GM10847 (cell line): Measurements from ENCODE around the gene EIF3A.

Experiments used
- POLR2A ChIP-seq: IDR thresholded peaks from 2 replicates; pipeline ENCODE4 v1.6.1; 2011; ENCODE audit not compliant: insufficient read length; ENCODE audit errors: extremely low read depth

EIF3A gene

DNA sequence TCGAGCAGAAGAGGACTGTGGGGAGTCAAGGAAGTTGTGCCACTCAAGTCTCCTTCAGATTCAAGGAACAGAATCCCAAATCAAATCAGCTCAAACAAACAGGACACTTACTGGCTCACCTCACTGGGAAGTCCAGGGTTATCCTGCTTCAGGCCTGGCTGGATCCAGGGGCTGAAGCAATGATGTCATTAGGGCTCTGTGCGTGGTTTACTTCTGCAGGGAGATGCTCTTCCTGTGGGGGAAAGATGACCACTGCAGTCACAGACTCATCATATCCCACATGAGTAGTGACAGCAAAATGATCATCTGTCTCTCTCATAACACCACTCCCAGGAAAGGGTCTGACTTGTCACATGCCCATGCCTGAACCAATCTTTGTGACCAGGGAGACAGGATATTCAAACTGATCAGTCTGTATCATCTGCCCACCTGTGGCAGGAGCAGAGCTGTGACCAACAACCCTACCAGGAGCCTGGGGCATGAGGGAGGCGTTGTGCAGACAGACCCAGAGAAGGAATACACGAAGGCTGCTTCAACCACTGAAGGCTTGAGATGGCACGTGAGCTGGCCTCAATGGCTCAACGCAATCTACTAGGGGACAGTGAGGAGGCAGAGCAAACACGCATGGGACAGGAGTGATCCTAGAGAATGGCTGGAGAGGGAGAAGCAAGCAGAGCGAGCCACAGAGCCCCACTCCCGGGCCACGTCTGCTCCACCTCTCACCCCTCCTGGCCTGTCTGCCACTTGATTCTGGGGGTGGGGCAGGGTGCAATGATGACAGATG is 78.7 kb downstream of the EIF3A start:
- no peak for TF ChIP-seq POLR2A

- no peak for TF ChIP-seq POLR2A
These were observed 82.4 kb downstream of the EIF3A start for GRCh38 chr10:118998183-118998582.

GRCh38 chr10:118997379-118997778 is 83.2 kb downstream of the EIF3A start:
- no peak for TF ChIP-seq POLR2A

GRCh38 chr10:118995739-118996138 is 84.9 kb downstream of the EIF3A start:
- no peak for TF ChIP-seq POLR2A

DNA sequence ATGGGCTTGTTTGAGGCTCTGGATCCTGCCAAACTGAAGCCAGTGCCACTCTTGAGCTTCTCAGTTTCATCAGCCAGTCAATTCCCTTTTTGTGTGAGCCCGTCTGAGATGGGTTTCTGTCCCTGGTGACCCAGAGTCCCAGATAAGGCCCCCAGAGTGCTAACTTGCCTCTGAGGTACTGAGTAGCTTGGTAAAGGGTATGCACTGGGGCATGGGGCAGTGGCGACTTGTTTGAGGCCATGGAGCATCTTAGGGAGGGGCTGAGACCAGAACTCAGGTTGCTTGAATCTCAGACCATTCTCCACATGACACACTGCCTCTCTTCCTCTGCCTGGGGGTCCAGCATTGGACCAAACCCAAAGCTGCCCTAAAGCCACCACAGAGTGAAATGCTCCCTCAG is 86.3 kb downstream of the EIF3A start:
- TF ChIP-seq POLR2A: no peak

GRCh38 chr10:118993214-118993613 is 87.4 kb downstream of the EIF3A start:
- TF ChIP-seq POLR2A: no peak

DNA sequence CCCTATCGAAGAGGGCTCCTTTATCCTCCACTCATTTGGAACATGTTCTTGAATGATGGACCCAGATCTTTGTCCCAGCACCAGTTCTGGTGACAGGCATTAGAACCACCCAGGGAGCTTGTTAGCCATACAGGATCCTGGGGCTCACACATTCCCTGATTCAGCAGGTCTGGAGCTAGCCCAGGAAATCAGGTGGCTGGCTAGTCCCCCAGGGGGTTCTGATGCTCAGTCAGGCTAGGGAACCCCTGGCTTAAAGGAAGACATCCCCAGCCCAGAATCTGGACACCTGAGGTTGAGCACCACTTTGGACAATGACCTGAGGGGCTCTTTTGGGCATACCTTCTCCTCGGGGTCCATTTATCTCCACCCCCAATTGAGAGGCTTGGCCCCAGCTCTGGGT is 88.1 kb downstream of the EIF3A start:
- TF ChIP-seq POLR2A: no peak

- no peak for TF ChIP-seq POLR2A
These were observed 90.3 kb downstream of the EIF3A start for GRCh38 chr10:118990326-118990725.

DNA sequence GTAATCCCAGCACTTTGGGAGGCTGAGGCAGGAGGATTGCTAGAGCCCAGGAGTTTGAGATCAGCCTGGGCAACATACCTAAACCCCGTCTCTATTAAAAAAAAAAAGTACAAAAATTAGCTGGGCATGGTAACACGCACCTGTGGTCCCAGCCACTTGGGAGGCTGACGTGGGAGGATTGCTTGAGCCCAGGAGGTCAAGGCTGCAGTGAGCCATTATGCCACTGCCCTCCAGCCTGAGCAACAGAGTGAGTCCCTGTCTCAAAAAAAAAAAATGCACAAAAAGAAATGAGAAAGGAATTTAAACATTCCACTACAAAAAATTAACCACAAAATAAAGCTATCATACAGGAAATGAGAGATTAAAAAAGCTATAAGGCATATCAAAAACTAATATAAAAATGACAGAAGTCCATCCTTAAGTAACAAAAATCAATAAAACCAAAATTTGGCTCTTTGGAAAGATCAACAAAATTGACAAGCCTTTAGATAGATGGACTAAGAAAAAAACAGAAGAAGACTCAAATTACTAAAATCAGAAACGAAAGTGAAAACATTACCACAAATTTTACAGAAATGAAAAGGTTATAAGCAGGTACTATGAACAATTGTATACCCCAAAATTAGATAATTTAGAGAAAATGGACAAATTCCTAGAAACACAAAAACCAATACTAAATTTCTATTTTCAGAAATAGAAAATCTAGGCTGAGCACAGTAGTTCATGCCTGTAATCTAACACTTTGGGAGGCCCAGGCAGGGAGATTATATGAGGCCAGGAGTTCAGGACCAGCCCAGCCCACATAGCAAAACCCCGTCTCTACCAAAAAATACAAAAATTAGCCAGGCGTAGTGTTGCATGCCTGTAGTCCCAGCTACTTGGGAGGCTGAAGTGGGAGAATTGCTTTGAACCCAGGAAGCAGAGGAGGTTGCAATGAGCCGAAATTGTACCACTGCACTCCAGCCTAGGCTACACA is 93.5 kb downstream of the EIF3A start:
- TF ChIP-seq POLR2A: no peak

- no peak for TF ChIP-seq POLR2A
These were observed 95.0 kb downstream of the EIF3A start for GRCh38 chr10:118985576-118985975.
